ENCODE measurements around the gene ZNF273. TPM values are rescaled to one million over a fixed set of nuclear protein-coding genes. Genes with fewer than 3 reads are reported as not detected.
A peak's percentile ranks its signal among the peaks of the same experiment; 100 is the strongest.

Gene ZNF273
- total RNA-seq, 4 donors from 2014 or later: 0.29 to 9.3 (median 2.3) TPM

DNA sequence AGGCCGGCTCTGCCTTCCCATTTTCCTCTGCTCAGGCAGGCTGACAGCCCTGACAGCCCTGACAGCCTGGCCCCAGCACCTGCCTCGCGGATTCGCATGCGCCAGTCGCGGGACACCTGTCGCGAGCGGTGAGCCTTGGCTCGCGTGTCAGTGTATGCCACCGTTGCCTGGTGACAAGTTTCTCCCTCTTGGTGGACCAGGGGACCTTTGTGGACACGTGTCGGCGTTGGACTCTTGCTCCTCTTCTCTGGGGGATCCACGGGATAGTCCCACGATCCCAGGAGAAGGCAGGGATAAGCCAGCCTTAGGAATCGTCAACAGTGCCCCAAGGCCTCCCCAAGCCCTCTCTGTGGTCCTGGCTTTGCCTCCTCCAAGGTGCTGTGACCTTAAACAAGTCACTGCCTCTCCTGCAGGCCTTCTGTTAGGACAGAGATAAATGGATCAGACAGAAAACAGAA is 18.1 kb upstream of the ZNF273 start:
- no peak overlapping the region for H3K4me3 ChIP-seq
- DNase-seq (no peak), ATAC-seq (no peak)
- in situ Hi-C loops (cut with MboI; ENCODE audit: low sequenced_read_pairs in 4 of 4): no loop called here
- no peak for TF ChIP-seq POLR2A (IDR thresholded peaks at IDR 0.05)
- TF ChIP-seq, protein P1, sequence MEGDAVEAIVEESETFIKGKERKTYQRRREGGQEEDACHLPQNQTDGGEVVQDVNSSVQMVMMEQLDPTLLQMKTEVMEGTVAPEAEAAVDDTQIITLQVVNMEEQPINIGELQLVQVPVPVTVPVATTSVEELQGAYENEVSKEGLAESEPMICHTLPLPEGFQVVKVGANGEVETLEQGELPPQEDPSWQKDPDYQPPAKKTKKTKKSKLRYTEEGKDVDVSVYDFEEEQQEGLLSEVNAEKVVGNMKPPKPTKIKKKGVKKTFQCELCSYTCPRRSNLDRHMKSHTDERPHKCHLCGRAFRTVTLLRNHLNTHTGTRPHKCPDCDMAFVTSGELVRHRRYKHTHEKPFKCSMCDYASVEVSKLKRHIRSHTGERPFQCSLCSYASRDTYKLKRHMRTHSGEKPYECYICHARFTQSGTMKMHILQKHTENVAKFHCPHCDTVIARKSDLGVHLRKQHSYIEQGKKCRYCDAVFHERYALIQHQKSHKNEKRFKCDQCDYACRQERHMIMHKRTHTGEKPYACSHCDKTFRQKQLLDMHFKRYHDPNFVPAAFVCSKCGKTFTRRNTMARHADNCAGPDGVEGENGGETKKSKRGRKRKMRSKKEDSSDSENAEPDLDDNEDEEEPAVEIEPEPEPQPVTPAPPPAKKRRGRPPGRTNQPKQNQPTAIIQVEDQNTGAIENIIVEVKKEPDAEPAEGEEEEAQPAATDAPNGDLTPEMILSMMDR (IDR thresholded peaks at IDR 0.05 in 4 of 5, conservative IDR thresholded peaks at IDR 0.05 in 1 of 5): no peak
- peaks cover 0 to 26% (median 0%) of the 10 kb centered on the region in 3 donors for H3K27me3 ChIP-seq
- intact Hi-C loops (cut with DNase I; ENCODE audit: low total_unique reads): no loop called here
- no peak overlapping the region for H3K27ac ChIP-seq
- H3K9me3 ChIP-seq: no peaks in the 10 kb centered on the region
- H3K4me1 ChIP-seq: peaks cover 13 to 18% of the 10 kb centered on the region in 2 donors
- H3K36me3 ChIP-seq: no peaks in the 10 kb centered on the region

DNA sequence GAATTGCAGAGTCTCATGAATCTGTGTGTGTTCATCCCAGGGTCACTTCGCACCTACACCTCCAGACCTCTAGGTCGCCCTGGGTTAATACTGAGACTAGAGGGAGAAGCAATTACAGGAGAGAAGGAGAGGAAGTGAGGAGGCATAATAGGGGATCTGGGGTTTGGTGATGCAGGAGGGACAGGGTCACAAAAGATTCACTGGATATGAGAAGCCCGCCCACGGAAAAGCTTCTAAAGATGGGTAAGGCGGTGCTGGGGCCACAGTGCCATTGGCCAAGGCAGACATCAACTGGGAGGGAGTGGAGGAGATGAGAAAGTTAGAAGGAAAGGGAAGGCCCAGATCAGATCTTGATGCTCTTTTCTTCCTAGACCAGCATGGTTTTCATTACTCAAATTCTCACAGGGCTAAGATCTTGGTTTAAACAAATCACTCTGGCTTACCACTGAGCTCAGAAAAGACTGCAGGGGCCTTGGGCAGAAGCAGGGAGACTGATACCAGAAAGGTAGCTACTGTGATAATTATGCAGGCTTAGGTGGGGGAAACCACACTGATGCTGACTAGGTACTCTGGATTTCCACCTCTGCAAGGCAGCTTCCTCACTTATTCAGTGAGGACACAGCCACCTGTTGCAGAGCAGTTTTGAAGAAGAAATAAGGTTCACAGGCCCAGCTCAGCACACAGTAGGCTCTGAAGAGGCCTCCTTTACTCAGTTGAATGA is 17.4 kb upstream of the ZNF273 start:
- Histone ChIP-seq H3K27me3 (peaks cover 0 to 26% (median 0%) of the 10 kb centered on the region in 3 donors), H3K4me3 (no peak overlapping the region), H3K27ac (no peak overlapping the region), H3K4me1 (peaks cover 13 to 18% of the 10 kb centered on the region in 2 donors), H3K36me3 (no peaks in the 10 kb centered on the region), H3K9me3 (no peaks in the 10 kb centered on the region)
- intact Hi-C loops (cut with DNase I; ENCODE audit: low total_unique reads) (no loop called here), in situ Hi-C loops (cut with MboI; ENCODE audit: low sequenced_read_pairs in 4 of 4) (no loop called here)
- TF ChIP-seq, protein P1 (IDR thresholded peaks at IDR 0.05 in 4 of 5, conservative IDR thresholded peaks at IDR 0.05 in 1 of 5): no peak
- TF ChIP-seq POLR2A (IDR thresholded peaks at IDR 0.05): no peak
- no peak for DNase-seq
- ATAC-seq: no peak

DNA sequence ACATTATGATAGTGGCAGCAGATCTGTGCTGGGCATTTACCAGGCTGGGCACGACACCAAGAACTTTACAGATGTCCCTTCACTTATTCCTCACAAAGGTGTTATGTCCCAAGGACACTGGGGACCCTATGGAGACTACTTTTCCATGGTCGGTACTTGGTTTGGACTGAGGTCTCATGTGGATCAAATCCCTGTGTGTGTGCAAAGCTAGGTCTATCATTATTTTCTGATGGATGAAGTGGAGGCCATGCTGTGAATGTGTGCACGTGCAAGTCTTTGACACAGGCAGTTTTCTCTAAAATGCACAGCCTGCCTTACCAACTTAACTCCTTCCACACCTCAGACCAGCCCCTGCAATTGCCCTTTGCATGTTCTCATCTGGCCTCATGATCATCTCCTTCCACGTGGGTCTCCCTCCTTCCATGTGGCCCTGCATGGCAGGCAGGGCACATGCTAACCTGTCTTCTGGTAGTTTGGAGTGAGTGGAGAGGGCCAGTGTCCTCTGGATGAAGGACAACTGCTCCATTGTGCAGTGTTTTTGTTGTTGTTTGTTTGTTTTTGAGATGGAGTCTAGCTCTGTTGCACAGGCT is 16.0 kb upstream of the ZNF273 start:
- in situ Hi-C loops (cut with MboI; ENCODE audit: low sequenced_read_pairs in 4 of 4) (no loop called here), intact Hi-C loops (cut with DNase I; ENCODE audit: low total_unique reads) (no loop called here)
- no peaks in the 10 kb centered on the region for H3K9me3 ChIP-seq
- peaks cover 13 to 18% of the 10 kb centered on the region in 2 donors for H3K4me1 ChIP-seq
- no peaks in the 10 kb centered on the region for H3K36me3 ChIP-seq
- H3K27me3 ChIP-seq: peaks cover 0 to 26% (median 0%) of the 10 kb centered on the region in 3 donors
- no peak overlapping the region for H3K4me3 ChIP-seq
- no peak overlapping the region for H3K27ac ChIP-seq
- DNase-seq (no peak), ATAC-seq (no peak)
- no peak for TF ChIP-seq POLR2A (IDR thresholded peaks at IDR 0.05)
- TF ChIP-seq, protein P1 (IDR thresholded peaks at IDR 0.05 in 4 of 5, conservative IDR thresholded peaks at IDR 0.05 in 1 of 5): no peak

DNA sequence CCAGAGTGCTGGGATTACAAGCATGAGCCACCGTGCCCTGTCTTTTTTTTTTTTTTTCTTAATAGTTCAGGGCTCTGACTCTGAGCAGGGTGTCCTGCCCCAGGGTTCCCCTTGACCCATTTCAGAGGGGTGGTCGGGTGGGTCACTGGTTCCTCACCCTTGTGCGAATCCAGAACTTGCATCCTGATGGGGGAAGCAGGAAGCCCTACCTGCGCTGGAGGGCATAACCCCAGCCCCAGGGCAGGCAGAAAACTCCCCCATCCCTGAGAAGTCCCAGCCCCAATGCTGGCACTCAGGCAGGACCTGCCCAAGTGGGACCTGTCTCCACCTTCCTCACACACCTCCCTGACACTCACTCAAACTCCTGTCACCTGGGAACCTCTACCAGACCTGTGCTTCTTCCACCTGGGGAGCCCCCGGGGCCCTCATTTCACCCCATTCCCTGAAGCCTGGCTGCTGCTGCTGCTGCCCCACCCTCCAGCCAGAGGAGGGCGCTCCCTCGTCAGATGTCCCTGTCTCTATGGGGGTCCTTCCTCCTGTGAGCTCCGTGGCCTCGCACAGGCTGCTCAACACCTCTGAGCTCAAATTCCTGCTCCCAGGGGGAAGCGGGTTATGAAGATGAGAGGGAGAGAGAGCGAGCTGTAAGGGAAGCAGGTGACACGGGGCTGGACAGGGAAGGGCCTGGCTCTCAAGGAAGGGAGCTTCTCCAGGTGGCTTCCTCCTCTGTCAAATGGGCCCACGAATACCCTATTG is 15.1 kb upstream of the ZNF273 start:
- in situ Hi-C loops (cut with MboI; ENCODE audit: low sequenced_read_pairs in 4 of 4) (no loop called here), intact Hi-C loops (cut with DNase I; ENCODE audit: low total_unique reads) (no loop called here)
- Histone ChIP-seq H3K9me3 (no peaks in the 10 kb centered on the region), H3K27me3 (peaks cover 0 to 19% (median 0%) of the 10 kb centered on the region in 3 donors), H3K36me3 (no peaks in the 10 kb centered on the region), H3K4me3 (peak overlapping the region; percentile 57 to 81 (median 58)), H3K4me1 (peaks cover 13 to 18% of the 10 kb centered on the region in 2 donors), H3K27ac (peak overlapping the region in 2 of 4 donors; percentile 37 to 66)
- no peak for ATAC-seq
- TF ChIP-seq, protein P1 (IDR thresholded peaks at IDR 0.05 in 4 of 5, conservative IDR thresholded peaks at IDR 0.05 in 1 of 5): peak in 3 of 5 experiments; percentile 40 to 56 (median 47)
- no peak for TF ChIP-seq POLR2A (IDR thresholded peaks at IDR 0.05)
- DNase-seq: no peak
